Measurements from ENCODE around the gene CHCHD10.

CHCHD10 gene

GRCh38 chr22:23772649-23773473 lies 5.1 kb upstream of the CHCHD10 start, which contains the start of gene MMP11:
TSS of gene MMP11 (plus strand) at chr22:23772849. CDS start at chr22:23772871, 22 bp downstream.
- TF ChIP-seq CTCF (IDR thresholded peaks at IDR 0.05; ENCODE audit: low read depth, low read length, poor library complexity, severe bottlenecking) (peak; percentile 48), EZH2phosphoT487 (IDR thresholded peaks at IDR 0.05; ENCODE audit: borderline replicate concordance, low read length) (no peak)
- H3K27ac ChIP-seq (ENCODE audit: low read depth, low read length) = no peak within 1 kb of the TSS

GRCh38 chr22:23772315-23772648 lies 4.5 kb upstream of the CHCHD10 start:
- Histone ChIP-seq H3K9me2 (replicated peaks; ENCODE audit: control insufficient read depth, low read length) (no peaks in the 10 kb centered on the region), H3F3A (ENCODE audit: control insufficient read depth, insufficient read depth) (no peaks in the 10 kb centered on the region), H4K20me1 (ENCODE audit: control insufficient read depth, insufficient read depth, low read depth, low read length) (no peaks in the 10 kb centered on the region), H3K4me1 (ENCODE audit: control insufficient read depth, low read length) (peaks cover 53% of the 10 kb centered on the region), H3K27ac (ENCODE audit: low read depth, low read length) (no peak overlapping the region), H3K36me3 (ENCODE audit: control insufficient read depth, low read length) (peaks cover under 1% of the 10 kb centered on the region), H3K9me3 (ENCODE audit: control insufficient read depth, insufficient read depth, low read length) (no peaks in the 10 kb centered on the region), H3K4me3 (ENCODE audit: low read length) (peak overlapping the region; percentile 72), H3K4me2 (ENCODE audit: low read length) (peak overlapping the region; percentile 94), H3K79me2 (ENCODE audit: control insufficient read depth, low read length) (peaks cover 10% of the 10 kb centered on the region), H3K27me3 (ENCODE audit: control insufficient read depth, low read length) (peaks cover 4% of the 10 kb centered on the region; the same call in 1 of the 2 replicates)
- TF ChIP-seq CTCF (IDR thresholded peaks at IDR 0.05; ENCODE audit: low read depth, low read length, poor library complexity, severe bottlenecking) (no peak), EZH2phosphoT487 (IDR thresholded peaks at IDR 0.05; ENCODE audit: borderline replicate concordance, low read length) (no peak)

More at GRCh38 chr22:23772649-23773473, 5.1 kb upstream of the CHCHD10 start, which contains the start of gene MMP11:
- H3K4me1 ChIP-seq (ENCODE audit: control insufficient read depth, low read length) = peaks cover 53% of the 10 kb centered on the region
- H3K4me3 ChIP-seq (ENCODE audit: low read length) = peak within 1 kb of the TSS; percentile 72
- H4K20me1 ChIP-seq (ENCODE audit: control insufficient read depth, insufficient read depth, low read depth, low read length) = no peaks in the 10 kb centered on the region
- H3K9me2 ChIP-seq (replicated peaks; ENCODE audit: control insufficient read depth, low read length) = no peaks in the 10 kb centered on the region
- peaks cover 4% of the 10 kb centered on the region; the same call in 1 of the 2 replicates for H3K27me3 ChIP-seq (ENCODE audit: control insufficient read depth, low read length)
- peak within 1 kb of the TSS; percentile 94 for H3K4me2 ChIP-seq (ENCODE audit: low read length)
- peaks cover 4% of the 10 kb centered on the region for H3K79me2 ChIP-seq (ENCODE audit: control insufficient read depth, low read length)
- H3K36me3 ChIP-seq (ENCODE audit: control insufficient read depth, low read length) = no peaks in the 10 kb centered on the region
- H3F3A ChIP-seq (ENCODE audit: control insufficient read depth, insufficient read depth) = no peaks in the 10 kb centered on the region
- H3K9me3 ChIP-seq (ENCODE audit: control insufficient read depth, insufficient read depth, low read length) = no peaks in the 10 kb centered on the region

GRCh38 chr22:23769321-23769965 lies 1.7 kb upstream of the CHCHD10 start:
- Histone ChIP-seq H4K20me1 (ENCODE audit: control insufficient read depth, insufficient read depth, low read depth, low read length) (no peaks in the 10 kb centered on the region), H3K4me3 (ENCODE audit: low read length) (peak overlapping the region; percentile 15; the same call in 1 of the 2 replicates), H3K9me3 (ENCODE audit: control insufficient read depth, insufficient read depth, low read length) (no peaks in the 10 kb centered on the region), H3K4me1 (ENCODE audit: control insufficient read depth, low read length) (peaks cover 74% of the 10 kb centered on the region), H3K27ac (ENCODE audit: low read depth, low read length) (0 out of 2 replicates have a peak overlapping the region, but pooled peaks have one; percentile 4), H3K27me3 (ENCODE audit: control insufficient read depth, low read length) (peaks cover 4% of the 10 kb centered on the region; the same call in 1 of the 2 replicates), H3K9me2 (replicated peaks; ENCODE audit: control insufficient read depth, low read length) (no peaks in the 10 kb centered on the region), H3K4me2 (ENCODE audit: low read length) (peak overlapping the region; percentile 92), H3K36me3 (ENCODE audit: control insufficient read depth, low read length) (peaks cover 27% of the 10 kb centered on the region), H3F3A (ENCODE audit: control insufficient read depth, insufficient read depth) (no peaks in the 10 kb centered on the region), H3K79me2 (ENCODE audit: control insufficient read depth, low read length) (peaks cover 39% of the 10 kb centered on the region)
- no peak for TF ChIP-seq CTCF (IDR thresholded peaks at IDR 0.05; ENCODE audit: low read depth, low read length, poor library complexity, severe bottlenecking)
- TF ChIP-seq EZH2phosphoT487 (IDR thresholded peaks at IDR 0.05; ENCODE audit: borderline replicate concordance, low read length) = no peak

All from DOHH2 (cell line).